ENCODE measurements around the gene MT1X. TPM values are rescaled to one million over a fixed set of nuclear protein-coding genes. Genes with fewer than 3 reads are reported as not detected.
"Not testable (repeated sequence)": the region's sequence is repeated elsewhere in the genome, so short reads cannot be mapped to it uniquely, and the experiment has no call there.

The MT1X gene
- total RNA-seq, 1 donor from 2014 or later = 11.5 TPM

DNA sequence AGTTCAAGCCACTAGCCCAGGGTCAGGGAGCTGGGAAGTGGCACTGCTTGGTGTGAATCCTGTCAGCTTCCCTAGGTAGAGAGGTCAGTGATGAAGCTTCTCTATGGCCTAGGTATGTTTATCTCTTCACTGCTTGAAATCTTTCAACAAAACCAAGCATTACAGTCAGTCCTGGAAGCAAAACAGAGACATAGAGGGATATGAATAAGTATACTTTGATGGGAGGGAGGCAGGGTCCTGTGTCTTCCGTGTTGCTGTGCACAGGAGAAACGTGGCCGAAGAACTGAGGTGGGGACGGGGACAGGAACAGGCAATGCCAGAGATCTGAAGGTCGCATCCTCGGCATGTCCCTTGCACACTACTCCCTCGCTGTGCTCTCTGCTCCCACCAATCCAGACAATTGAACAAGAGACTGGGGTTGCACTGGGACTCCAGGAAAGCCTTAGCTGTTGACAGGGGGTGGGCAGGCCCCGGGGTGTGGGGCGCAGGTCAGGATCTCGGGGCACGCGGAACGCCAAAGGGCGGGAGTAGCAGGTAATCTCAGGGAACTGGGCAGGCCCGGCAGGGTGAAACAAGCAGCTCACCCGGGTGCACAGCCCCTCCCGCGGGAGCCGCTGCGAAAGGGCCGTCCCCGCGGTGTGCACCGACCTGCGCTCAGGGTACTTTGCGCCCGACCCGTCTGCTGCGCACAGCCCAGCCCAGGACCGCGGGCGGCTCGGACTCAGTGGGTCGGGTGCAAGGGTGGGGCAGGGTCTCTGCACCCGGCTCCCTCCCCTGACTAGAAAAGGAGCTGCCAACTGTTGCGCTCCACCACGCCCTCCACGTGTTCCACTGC, 13.0 kb upstream of the MT1X start, which contains the start of gene MT1H:
Gene MT1H, plus strand, starts transcription at position 810 of the 835 bp plus-strand sequence. CDS start 71 bp downstream, outside the sequence.
- no peak within 1 kb of the TSS for H3K27ac ChIP-seq (ENCODE audit: low read depth, low read length)
- H3K4me3 ChIP-seq (ENCODE audit: low read length in 3 of 3) = no peak within 1 kb of the TSS
- H3K9me3 ChIP-seq (ENCODE audit: control insufficient read depth in 3 of 3, low read length in 3 of 3) = no peaks in the 10 kb centered on the region
- H3K27me3 ChIP-seq (ENCODE audit: control insufficient read depth in 3 of 3, insufficient read depth in 3 of 3, low read length in 3 of 3) = peaks cover 26 to 49% (median 46%) of the 10 kb centered on the region in 3 donors
- peaks cover 0 to 13% (median 9%) of the 10 kb centered on the region in 3 donors for H3K4me1 ChIP-seq (ENCODE audit: control insufficient read depth in 3 of 3, insufficient read depth in 3 of 3, low read length in 3 of 3)
- no peaks in the 10 kb centered on the region for H3K36me3 ChIP-seq (ENCODE audit: control insufficient read depth in 3 of 3, insufficient read depth in 3 of 3, low read length in 3 of 3)
- H3K9ac ChIP-seq (ENCODE audit: low read depth in 1 of 3, low read length in 3 of 3) = no peak within 1 kb of the TSS

DNA sequence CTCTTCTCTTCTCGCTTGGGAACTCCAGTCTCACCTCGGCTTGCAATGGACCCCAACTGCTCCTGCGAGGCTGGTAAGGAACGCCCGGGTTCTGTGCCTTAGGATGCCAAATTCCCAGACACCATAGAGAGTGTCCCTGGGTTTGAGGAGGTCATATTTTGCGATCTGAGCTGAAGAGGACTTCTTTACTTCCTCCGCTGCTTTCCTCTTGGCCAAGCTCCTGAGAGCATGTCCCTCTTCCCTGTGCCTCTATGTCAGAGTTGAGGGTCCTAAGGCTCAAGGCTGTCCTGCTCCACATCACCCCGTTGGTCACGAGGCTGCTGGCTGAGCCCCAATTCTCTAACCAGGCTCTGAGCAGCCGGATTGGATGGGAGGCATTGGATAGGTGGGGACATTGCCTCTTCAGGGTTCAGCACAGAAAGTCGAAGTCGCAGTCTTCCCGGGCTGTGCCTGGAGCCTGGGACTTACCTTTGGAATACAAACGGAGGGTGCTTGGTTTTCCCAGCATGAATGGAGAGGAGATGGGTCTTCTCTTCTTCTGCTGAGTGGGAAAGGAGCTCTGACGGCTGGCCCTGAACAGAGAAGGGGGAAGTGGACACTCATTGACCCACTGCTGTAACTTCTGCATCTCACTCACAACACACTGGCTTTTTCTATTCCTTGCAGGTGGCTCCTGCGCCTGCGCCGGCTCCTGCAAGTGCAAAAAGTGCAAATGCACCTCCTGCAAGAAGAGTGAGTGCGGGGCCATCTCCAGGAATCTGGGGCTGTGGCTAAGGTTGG, 12.2 kb upstream of the MT1X start:
- peaks cover 0 to 14% (median 10%) of the 10 kb centered on the region in 3 donors for H3K4me1 ChIP-seq (ENCODE audit: control insufficient read depth in 3 of 3, insufficient read depth in 3 of 3, low read length in 3 of 3)
- H3K36me3 ChIP-seq (ENCODE audit: control insufficient read depth in 3 of 3, insufficient read depth in 3 of 3, low read length in 3 of 3) = no peaks in the 10 kb centered on the region
- no peak overlapping the region for H3K27ac ChIP-seq (ENCODE audit: low read depth, low read length)
- no peaks in the 10 kb centered on the region for H3K9me3 ChIP-seq (ENCODE audit: control insufficient read depth in 3 of 3, low read length in 3 of 3)
- H3K9ac ChIP-seq (ENCODE audit: low read depth in 1 of 3, low read length in 3 of 3) = no peak overlapping the region
- no peak overlapping the region for H3K4me3 ChIP-seq (ENCODE audit: low read length in 3 of 3)
- H3K27me3 ChIP-seq (ENCODE audit: control insufficient read depth in 3 of 3, insufficient read depth in 3 of 3, low read length in 3 of 3) = peaks cover 26 to 43% (median 39%) of the 10 kb centered on the region in 3 donors

- Histone ChIP-seq H3K9me3 (ENCODE audit: control insufficient read depth in 3 of 3, low read length in 3 of 3) (no peaks in the 10 kb centered on the region), H3K36me3 (ENCODE audit: control insufficient read depth in 3 of 3, insufficient read depth in 3 of 3, low read length in 3 of 3) (no peaks in the 10 kb centered on the region), H3K27me3 (ENCODE audit: control insufficient read depth in 3 of 3, insufficient read depth in 3 of 3, low read length in 3 of 3) (peaks cover 26 to 46% (median 39%) of the 10 kb centered on the region in 3 donors), H3K9ac (ENCODE audit: low read depth in 1 of 3, low read length in 3 of 3) (no peak overlapping the region), H3K4me3 (ENCODE audit: low read length in 3 of 3) (no peak overlapping the region), H3K27ac (ENCODE audit: low read depth, low read length) (no peak overlapping the region), H3K4me1 (ENCODE audit: control insufficient read depth in 3 of 3, insufficient read depth in 3 of 3, low read length in 3 of 3) (peaks cover 0 to 14% (median 10%) of the 10 kb centered on the region in 3 donors)
Measured at GRCh38 chr16:56670620-56670934, 11.7 kb upstream of the MT1X start.

GRCh38 chr16:56671691-56672090, 10.6 kb upstream of the MT1X start:
- Histone ChIP-seq H3K4me1 (ENCODE audit: control insufficient read depth in 3 of 3, insufficient read depth in 3 of 3, low read length in 3 of 3) (peaks cover 0 to 14% (median 14%) of the 10 kb centered on the region in 3 donors), H3K27me3 (ENCODE audit: control insufficient read depth in 3 of 3, insufficient read depth in 3 of 3, low read length in 3 of 3) (peaks cover 24 to 43% (median 42%) of the 10 kb centered on the region in 3 donors)
- H3K27ac ChIP-seq (ENCODE audit: low read depth, low read length) = not testable (repeated sequence)

GRCh38 chr16:56672171-56672570, 10.1 kb upstream of the MT1X start:
- not testable (repeated sequence) for H3K9ac ChIP-seq (ENCODE audit: low read depth in 1 of 3, low read length in 3 of 3); H3K4me3 ChIP-seq (ENCODE audit: low read length in 3 of 3); H3K9me3 ChIP-seq (ENCODE audit: control insufficient read depth in 3 of 3, low read length in 3 of 3); H3K36me3 ChIP-seq (ENCODE audit: control insufficient read depth in 3 of 3, insufficient read depth in 3 of 3, low read length in 3 of 3); H3K27ac ChIP-seq (ENCODE audit: low read depth, low read length)
- H3K27me3 ChIP-seq (ENCODE audit: control insufficient read depth in 3 of 3, insufficient read depth in 3 of 3, low read length in 3 of 3) = peaks cover 24 to 41% (median 40%) of the 10 kb centered on the region in 3 donors
- peaks cover 0 to 14% (median 14%) of the 10 kb centered on the region in 3 donors for H3K4me1 ChIP-seq (ENCODE audit: control insufficient read depth in 3 of 3, insufficient read depth in 3 of 3, low read length in 3 of 3)

More at GRCh38 chr16:56671691-56672090, 10.6 kb upstream of the MT1X start:
- not testable (repeated sequence) for H3K4me3 ChIP-seq (ENCODE audit: low read length in 3 of 3); H3K36me3 ChIP-seq (ENCODE audit: control insufficient read depth in 3 of 3, insufficient read depth in 3 of 3, low read length in 3 of 3); H3K9me3 ChIP-seq (ENCODE audit: control insufficient read depth in 3 of 3, low read length in 3 of 3); H3K9ac ChIP-seq (ENCODE audit: low read depth in 1 of 3, low read length in 3 of 3)

DNA sequence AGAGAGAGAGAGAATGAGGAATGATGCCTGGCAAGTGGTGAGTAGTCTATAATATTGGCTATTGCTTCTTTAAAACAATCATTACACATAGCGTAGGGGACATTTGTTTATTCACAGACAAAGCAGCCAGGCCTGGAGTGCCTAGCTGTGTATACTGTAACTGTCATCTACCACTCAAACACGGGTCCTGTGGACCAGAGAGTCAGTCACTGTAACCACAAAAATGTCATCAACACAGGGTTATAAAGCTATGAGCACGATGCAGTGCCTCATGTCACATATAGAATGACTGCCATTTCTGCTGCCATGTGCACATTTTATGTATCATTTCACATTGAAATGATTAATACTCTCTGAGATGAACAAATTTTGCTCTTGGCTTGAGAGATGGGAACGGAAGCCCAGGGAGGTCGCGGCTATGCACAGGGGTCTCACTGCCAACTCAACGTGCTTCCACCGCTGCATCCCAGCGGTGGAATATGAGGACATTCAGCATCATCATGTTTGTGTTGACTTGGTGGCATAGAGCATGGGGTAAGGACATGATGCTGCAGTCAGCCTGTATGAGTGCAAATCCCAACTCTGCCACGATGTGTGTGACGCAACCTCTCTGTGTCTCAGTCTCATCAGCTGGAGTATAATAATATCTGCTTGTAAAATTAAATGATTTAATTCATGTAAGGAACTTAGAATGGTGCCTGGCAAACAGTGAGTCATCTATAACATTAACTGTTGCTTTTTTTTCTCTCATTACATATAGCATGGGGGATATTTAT, 9.3 kb upstream of the MT1X start:
- H3K4me3 ChIP-seq (ENCODE audit: low read length in 3 of 3) = no peak overlapping the region
- H3K36me3 ChIP-seq (ENCODE audit: control insufficient read depth in 3 of 3, insufficient read depth in 3 of 3, low read length in 3 of 3) = no peaks in the 10 kb centered on the region
- H3K27ac ChIP-seq (ENCODE audit: low read depth, low read length) = no peak overlapping the region
- H3K9me3 ChIP-seq (ENCODE audit: control insufficient read depth in 3 of 3, low read length in 3 of 3) = no peaks in the 10 kb centered on the region
- peaks cover 24 to 35% (median 35%) of the 10 kb centered on the region in 3 donors for H3K27me3 ChIP-seq (ENCODE audit: control insufficient read depth in 3 of 3, insufficient read depth in 3 of 3, low read length in 3 of 3)
- H3K9ac ChIP-seq (ENCODE audit: low read depth in 1 of 3, low read length in 3 of 3) = no peak overlapping the region
- H3K4me1 ChIP-seq (ENCODE audit: control insufficient read depth in 3 of 3, insufficient read depth in 3 of 3, low read length in 3 of 3) = peaks cover 0 to 11% (median 9%) of the 10 kb centered on the region in 3 donors

DNA sequence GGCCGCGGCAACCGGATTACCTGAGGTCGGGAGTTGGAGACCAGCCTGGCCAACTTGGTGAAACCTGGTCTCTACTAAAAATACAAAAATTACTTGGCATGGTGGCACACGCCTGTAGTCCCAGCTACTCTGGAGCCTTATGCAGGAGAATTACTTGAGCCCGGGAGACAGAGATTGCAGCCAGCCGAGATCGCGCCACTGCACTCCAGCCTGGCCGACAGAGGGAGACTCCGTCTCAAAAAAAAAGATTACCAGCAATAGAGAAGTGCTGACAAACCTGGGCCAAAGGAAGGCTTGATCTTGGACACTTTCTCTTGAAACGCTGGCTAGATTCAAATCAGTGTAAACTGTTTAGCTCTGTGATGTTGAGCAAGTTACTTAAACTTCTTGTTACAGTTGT, 8.3 kb upstream of the MT1X start:
- Histone ChIP-seq H3K4me3 (ENCODE audit: low read length in 3 of 3) (no peak overlapping the region), H3K27ac (ENCODE audit: low read depth, low read length) (no peak overlapping the region), H3K9me3 (ENCODE audit: control insufficient read depth in 3 of 3, low read length in 3 of 3) (no peaks in the 10 kb centered on the region), H3K27me3 (ENCODE audit: control insufficient read depth in 3 of 3, insufficient read depth in 3 of 3, low read length in 3 of 3) (peaks cover 21 to 27% (median 25%) of the 10 kb centered on the region in 3 donors), H3K4me1 (ENCODE audit: control insufficient read depth in 3 of 3, insufficient read depth in 3 of 3, low read length in 3 of 3) (peaks cover 0 to 10% (median 7%) of the 10 kb centered on the region in 3 donors), H3K9ac (ENCODE audit: low read depth in 1 of 3, low read length in 3 of 3) (peak overlapping the region in 1 of 3 donors; percentile 6), H3K36me3 (ENCODE audit: control insufficient read depth in 3 of 3, insufficient read depth in 3 of 3, low read length in 3 of 3) (no peaks in the 10 kb centered on the region)

GRCh38 chr16:56674570-56674969, 7.7 kb upstream of the MT1X start:
- H3K9ac ChIP-seq (ENCODE audit: low read depth in 1 of 3, low read length in 3 of 3); H3K36me3 ChIP-seq (ENCODE audit: control insufficient read depth in 3 of 3, insufficient read depth in 3 of 3, low read length in 3 of 3); H3K9me3 ChIP-seq (ENCODE audit: control insufficient read depth in 3 of 3, low read length in 3 of 3); H3K27ac ChIP-seq (ENCODE audit: low read depth, low read length); H3K4me3 ChIP-seq (ENCODE audit: low read length in 3 of 3): not testable (repeated sequence)
- Histone ChIP-seq H3K27me3 (ENCODE audit: control insufficient read depth in 3 of 3, insufficient read depth in 3 of 3, low read length in 3 of 3) (peaks cover 14 to 21% (median 19%) of the 10 kb centered on the region in 3 donors), H3K4me1 (ENCODE audit: control insufficient read depth in 3 of 3, insufficient read depth in 3 of 3, low read length in 3 of 3) (peaks cover 3 to 16% (median 14%) of the 10 kb centered on the region in 3 donors)

- no peak overlapping the region for H3K4me3 ChIP-seq (ENCODE audit: low read length in 3 of 3)
- peaks cover 7 to 9% (median 8%) of the 10 kb centered on the region in 3 donors for H3K27me3 ChIP-seq (ENCODE audit: control insufficient read depth in 3 of 3, insufficient read depth in 3 of 3, low read length in 3 of 3)
Measured at GRCh38 chr16:56675685-56676210, 6.5 kb upstream of the MT1X start.

More at GRCh38 chr16:56675685-56676210, 6.5 kb upstream of the MT1X start:
- Histone ChIP-seq H3K9ac (ENCODE audit: low read depth in 1 of 3, low read length in 3 of 3) (no peak overlapping the region), H3K27ac (ENCODE audit: low read depth, low read length) (no peak overlapping the region), H3K36me3 (ENCODE audit: control insufficient read depth in 3 of 3, insufficient read depth in 3 of 3, low read length in 3 of 3) (no peaks in the 10 kb centered on the region), H3K9me3 (ENCODE audit: control insufficient read depth in 3 of 3, low read length in 3 of 3) (no peaks in the 10 kb centered on the region), H3K4me1 (ENCODE audit: control insufficient read depth in 3 of 3, insufficient read depth in 3 of 3, low read length in 3 of 3) (peaks cover 11 to 26% (median 25%) of the 10 kb centered on the region in 3 donors)
